GM18867 (cell line): ENCODE data around the gene PIAS1.
A peak's percentile ranks its signal among the peaks of the same experiment; 100 is the strongest.
"Not testable (repeated sequence)": the region's sequence is repeated elsewhere in the genome, so short reads cannot be mapped to it uniquely, and the experiment has no call there.

Experiments
- ATAC-seq: cut with Tn5 transposase; IDR thresholded peaks from one replicate; pipeline ENCODE4 v1.9.1; 2021; ENCODE audit warnings: mild to moderate bottlenecking, moderate library complexity; ENCODE audit not compliant: unreplicated experiment

PIAS1 gene

GRCh38 chr15:68034081-68034480, 20.0 kb upstream of the PIAS1 start:
- no peak for ATAC-seq

GRCh38 chr15:68034719-68035293, 19.3 kb upstream of the PIAS1 start:
- ATAC-seq = no peak

- no peak for ATAC-seq
Measured at GRCh38 chr15:68038246-68038645, 15.9 kb upstream of the PIAS1 start.

- no peak for ATAC-seq
Measured at GRCh38 chr15:68040144-68040543, 14.0 kb upstream of the PIAS1 start.

- peak; percentile 44 for ATAC-seq
Measured at GRCh38 chr15:68042156-68042854, 11.8 kb upstream of the PIAS1 start.

GRCh38 chr15:68042855-68043222, 11.3 kb upstream of the PIAS1 start:
- ATAC-seq = no peak

GRCh38 chr15:68045289-68046265, 8.5 kb upstream of the PIAS1 start:
- no peak for ATAC-seq

GRCh38 chr15:68047826-68048225, 6.3 kb upstream of the PIAS1 start:
- ATAC-seq = no peak

- no peak for ATAC-seq
Measured at GRCh38 chr15:68051109-68051508, 3.0 kb upstream of the PIAS1 start.

- ATAC-seq = no peak
Measured at GRCh38 chr15:68051907-68052306, 2.2 kb upstream of the PIAS1 start.

GRCh38 chr15:68052431-68052830, 1.7 kb upstream of the PIAS1 start:
- no peak for ATAC-seq

- ATAC-seq = no peak
Measured at GRCh38 chr15:68053001-68053400, 1.1 kb upstream of the PIAS1 start.

GRCh38 chr15:68054628-68055223, 611 bp downstream of the PIAS1 start:
- ATAC-seq = peak; percentile 15

- peak; percentile 53 for ATAC-seq
Measured at GRCh38 chr15:68055224-68055705, 1.1 kb downstream of the PIAS1 start.

GRCh38 chr15:68056097-68056865, 2.2 kb downstream of the PIAS1 start:
- ATAC-seq = no peak

GRCh38 chr15:68057034-68057433, 2.9 kb downstream of the PIAS1 start:
- ATAC-seq = no peak

- no peak for ATAC-seq
Measured at GRCh38 chr15:68057758-68058157, 3.6 kb downstream of the PIAS1 start.

- not testable (repeated sequence) for ATAC-seq
Measured at GRCh38 chr15:68058970-68059369, 4.9 kb downstream of the PIAS1 start.

GRCh38 chr15:68059630-68060029, 5.5 kb downstream of the PIAS1 start:
- ATAC-seq = no peak

GRCh38 chr15:68061171-68061570, 7.1 kb downstream of the PIAS1 start:
- no peak for ATAC-seq
